ENCODE data around the gene TBX5. TPM values are rescaled to one million over a fixed set of nuclear protein-coding genes. Genes with fewer than 3 reads are reported as not detected.

The TBX5 gene
- total RNA-seq, 6 donors from 2014 or later: 9.7 to 24.0 (median 17.9) TPM

GRCh38 chr12:114396869-114397719 lies 8.8 kb downstream of the TBX5 start:
- H3K4me1 ChIP-seq: peaks cover 0 to 6% (median 2%) of the 10 kb centered on the region in 4 donors
- H3K27ac ChIP-seq: peak overlapping the region; percentile 52 to 79 (median 78)
- H3K9me3 ChIP-seq: no peaks in the 10 kb centered on the region
- H3K36me3 ChIP-seq: no peaks in the 10 kb centered on the region
- WGBS, 2 donors: 14 to 32% methylated on average over 17 to 19 of the region's 19 CpGs
- ATAC-seq (ENCODE audit: low FRiP score in 2 of 2) (no peak), DNase-seq (no peak)
- TF ChIP-seq POLR2AphosphoS5 (IDR thresholded peaks at IDR 0.05): no peak
- TF ChIP-seq POLR2A (IDR thresholded peaks at IDR 0.05): no peak
- TF ChIP-seq EP300 (IDR thresholded peaks at IDR 0.05): no peak
- TF ChIP-seq CTCF (IDR thresholded peaks at IDR 0.05): no peak
- peak overlapping the region in 3 of 4 donors; percentile 1 to 27 (median 27) for H3K4me3 ChIP-seq
- peaks cover 0 to 22% (median 5%) of the 10 kb centered on the region in 4 donors for H3K27me3 ChIP-seq

- TF ChIP-seq EP300 (IDR thresholded peaks at IDR 0.05) (no peak), CTCF (IDR thresholded peaks at IDR 0.05) (no peak), POLR2A (IDR thresholded peaks at IDR 0.05) (no peak), POLR2AphosphoS5 (IDR thresholded peaks at IDR 0.05) (no peak)
- ATAC-seq (ENCODE audit: low FRiP score in 2 of 2) (no peak), DNase-seq (peak in 1 of 2 donors; percentile 77)
- WGBS, 2 donors: 8 to 9% methylated on average over 7 to 29 of the region's 50 CpGs
- Histone ChIP-seq H3K9me3 (no peaks in the 10 kb centered on the region), H3K4me3 (peak overlapping the region in 3 of 4 donors; percentile 1 to 27 (median 27)), H3K4me1 (peaks cover 0 to 6% (median 2%) of the 10 kb centered on the region in 4 donors), H3K27me3 (peaks cover 0 to 22% (median 5%) of the 10 kb centered on the region in 4 donors), H3K27ac (peak overlapping the region; percentile 52 to 79 (median 78)), H3K36me3 (no peaks in the 10 kb centered on the region)
These were observed 9.6 kb downstream of the TBX5 start for GRCh38 chr12:114396153-114396868.

- peak overlapping the region; percentile 52 to 79 (median 78) for H3K27ac ChIP-seq
- ATAC-seq (ENCODE audit: low FRiP score in 2 of 2) (no peak), DNase-seq (no peak)
- H3K4me3 ChIP-seq: peak overlapping the region in 3 of 4 donors; percentile 1 to 27 (median 27)
- no peaks in the 10 kb centered on the region for H3K9me3 ChIP-seq
- WGBS, 2 donors: 0 to 5% methylated on average over 7 to 10 of the region's 17 CpGs
- H3K4me1 ChIP-seq: peaks cover 0 to 6% (median 2%) of the 10 kb centered on the region in 4 donors
- TF ChIP-seq CTCF (IDR thresholded peaks at IDR 0.05): no peak
- TF ChIP-seq POLR2AphosphoS5 (IDR thresholded peaks at IDR 0.05): peak in 1 of 2 donors; percentile 19
- H3K27me3 ChIP-seq: peaks cover 0 to 22% (median 3%) of the 10 kb centered on the region in 4 donors
- no peaks in the 10 kb centered on the region for H3K36me3 ChIP-seq
These were observed 10.2 kb downstream of the TBX5 start for GRCh38 chr12:114395755-114396152.

GRCh38 chr12:114395233-114395632 lies 10.7 kb downstream of the TBX5 start:
- Histone ChIP-seq H3K27me3 (peaks cover 0 to 22% (median 3%) of the 10 kb centered on the region in 4 donors), H3K27ac (peak overlapping the region; percentile 52 to 79 (median 78)), H3K36me3 (no peaks in the 10 kb centered on the region), H3K4me3 (no peak overlapping the region), H3K9me3 (no peaks in the 10 kb centered on the region), H3K4me1 (peaks cover 0 to 6% (median 2%) of the 10 kb centered on the region in 4 donors)
- no peak for TF ChIP-seq POLR2AphosphoS5 (IDR thresholded peaks at IDR 0.05)
- no peak for TF ChIP-seq CTCF (IDR thresholded peaks at IDR 0.05)
- TF ChIP-seq EP300 (IDR thresholded peaks at IDR 0.05): no peak
- no peak for TF ChIP-seq POLR2A (IDR thresholded peaks at IDR 0.05)
- ATAC-seq (ENCODE audit: low FRiP score in 2 of 2) (no peak), DNase-seq (no peak)
- WGBS, 2 donors: 23 to 27% methylated on average over 6 of the region's 6 CpGs
